Panc1 (cell line): ENCODE data around the gene THBS4.

Experiments
- CTCF ChIP-seq: fragments of 450-650 bp; IDR thresholded peaks from 2 replicates; pipeline ENCODE4 v1.5.1; 2017; ENCODE audit warnings: mild to moderate bottlenecking
- POLR2AphosphoS5 ChIP-seq: IDR thresholded peaks from 2 replicates; pipeline ENCODE4 v1.6.1; 2012; ENCODE audit warnings: mild to moderate bottlenecking, low read depth, low read length, moderate library complexity
- REST ChIP-seq, 2 experiments: IDR thresholded peaks; 2 replicates each; pipeline ENCODE4 v1.6.1; 2011 to 2012; ENCODE audit warnings: low read depth in 2 of 2, control low read depth in 1 of 2, low read length in 1 of 2, mild to moderate bottlenecking in 1 of 2, moderate library complexity in 1 of 2; ENCODE audit not compliant: insufficient read depth in 1 of 2
- TCF7L2 ChIP-seq: IDR thresholded peaks from 2 replicates; pipeline ENCODE4 v1.6.1; 2011; ENCODE audit warnings: mild to moderate bottlenecking, low read depth, low read length, inconsistent platforms

- TF ChIP-seq CTCF (no peak), TCF7L2 (no peak), POLR2AphosphoS5 (no peak), REST (IDR thresholded peaks at IDR 0.05; ENCODE audit: insufficient read depth in 1 of 2, low read depth in 2 of 2, low read length in 1 of 2) (no peak)
Measured at GRCh38 chr5:80067531-80068245, 32.5 kb downstream of the THBS4 start.
